Activated CD4-positive, alpha-beta memory T cell treated with anti-CD3 and anti-CD28 coated beads for 36 hours (primary cell): ENCODE measurements around the gene RAB31. TPM values are rescaled to one million over a fixed set of nuclear protein-coding genes. Genes with fewer than 3 reads are reported as not detected.
A peak's percentile ranks its signal among the peaks of the same experiment; 100 is the strongest.
"Not testable (repeated sequence)": the region's sequence is repeated elsewhere in the genome, so short reads cannot be mapped to it uniquely, and the experiment has no call there.

ENCODE experiments used
- CTCF ChIA-PET: fragments of 350-600 bp; sonication (Branson Sonifier 250); formaldehyde crosslinking; loops from one replicate; lab custom pipeline; 2021; ENCODE audit warnings: antibody characterized with exemption, inconsistent platforms; lab: Charles Lee
- POLR2A ChIA-PET: fragments of 350-600 bp; sonication (Branson Sonifier 250); formaldehyde crosslinking; loops from one replicate; lab custom pipeline; 2021; ENCODE audit warnings: antibody characterized with exemption; lab: Charles Lee
- DNase-seq: peaks from one replicate; pipeline ENCODE4 v3.0.0-alpha.2; 2020
- H3K27ac Mint-ChIP-seq: one replicate; pipeline ENCODE4 v1.8.0; 2021; ENCODE audit warnings: mixed read lengths
- H3K27me3 Mint-ChIP-seq: one replicate; pipeline ENCODE4 v1.8.0; 2021; ENCODE audit warnings: mixed read lengths
- H3K36me3 Mint-ChIP-seq: one replicate; pipeline ENCODE4 v1.8.0; 2021; ENCODE audit warnings: mixed read lengths
- H3K4me1 Mint-ChIP-seq: one replicate; pipeline ENCODE4 v1.8.0; 2021; ENCODE audit warnings: low read depth, mixed read lengths
- H3K4me3 Mint-ChIP-seq: one replicate; pipeline ENCODE4 v1.8.0; 2021; ENCODE audit warnings: mild to moderate bottlenecking, mixed read lengths
- H3K9me3 Mint-ChIP-seq: one replicate; pipeline ENCODE4 v1.8.0; 2021; ENCODE audit warnings: mixed read lengths
- intact Hi-C: fragments of 100-400 bp; cut with micrococcal nuclease; formaldehyde crosslinking; loops from one replicate; pipeline ENCODE4 v1.15.1; 2023
- total RNA-seq, 2 experiments: library from RNA; stranded (reverse); gene quantifications; one replicate each; pipeline ENCODE4 v1.2.3, GENCODE V29; 2021

The RAB31 gene
- total RNA-seq, 2 experiments from 2014 or later, result 0.58 to 0.71 TPM

- no peaks in the 10 kb centered on the region for H3K36me3 Mint-ChIP-seq
- ChIA-PET POLR2A (no interaction called here), CTCF (no interaction called here)
- H3K27ac Mint-ChIP-seq, result no peak overlapping the region
- peaks cover 19% of the 10 kb centered on the region for H3K27me3 Mint-ChIP-seq
- no peaks in the 10 kb centered on the region for H3K9me3 Mint-ChIP-seq
- DNase-seq, result no peak
- intact Hi-C loops, result no loop called here
- no peak overlapping the region for H3K4me3 Mint-ChIP-seq
- H3K4me1 Mint-ChIP-seq, result no peaks in the 10 kb centered on the region
These were observed 49.9 kb downstream of the RAB31 start for GRCh38 chr18:9757827-9758621.

DNA sequence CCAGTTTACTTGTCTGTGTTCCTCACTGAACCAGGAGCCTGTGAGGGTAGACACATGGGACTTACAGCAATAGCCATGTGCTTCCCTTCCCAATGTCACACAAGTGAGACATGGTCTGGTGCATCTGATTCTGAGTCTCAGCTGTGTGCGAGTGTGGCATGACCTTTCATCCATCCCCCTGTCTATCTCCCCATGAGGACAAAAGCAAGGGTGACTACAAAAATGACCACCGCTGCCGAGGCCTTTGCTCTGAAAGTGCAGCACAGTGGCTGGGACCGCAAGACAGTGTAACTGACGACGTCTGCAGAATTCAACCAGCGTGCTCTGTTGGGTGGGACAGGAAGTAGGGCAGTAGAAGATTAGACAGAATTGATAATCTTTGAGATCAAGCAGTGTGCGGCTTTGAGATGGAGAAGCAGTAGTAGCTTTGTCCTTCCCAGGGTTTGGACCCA is 50.5 kb downstream of the RAB31 start:
- no peaks in the 10 kb centered on the region for H3K36me3 Mint-ChIP-seq
- CTCF ChIA-PET, result no interaction called here
- H3K9me3 Mint-ChIP-seq, result no peaks in the 10 kb centered on the region
- H3K27ac Mint-ChIP-seq, result no peak overlapping the region
- intact Hi-C loops, result no loop called here
- peaks cover 20% of the 10 kb centered on the region for H3K27me3 Mint-ChIP-seq
- no peak overlapping the region for H3K4me3 Mint-ChIP-seq
- no peak for DNase-seq
- POLR2A ChIA-PET, result no interaction called here
- H3K4me1 Mint-ChIP-seq, result no peaks in the 10 kb centered on the region

GRCh38 chr18:9760641-9761040 is 52.5 kb downstream of the RAB31 start:
- no peaks in the 10 kb centered on the region for H3K36me3 Mint-ChIP-seq
- no peak for DNase-seq
- no peaks in the 10 kb centered on the region for H3K4me1 Mint-ChIP-seq
- no peaks in the 10 kb centered on the region for H3K9me3 Mint-ChIP-seq
- ChIA-PET CTCF (interaction anchor here (0.6 kb wide), 1 partner anchor 38 kb away, joined by 3 read pairs; no protein-coding TSS in a partner anchor), POLR2A (no interaction called here)
- H3K27me3 Mint-ChIP-seq, result peaks cover 20% of the 10 kb centered on the region
- intact Hi-C loops, result no loop called here
- no peak overlapping the region for H3K4me3 Mint-ChIP-seq
- H3K27ac Mint-ChIP-seq, result no peak overlapping the region

DNA sequence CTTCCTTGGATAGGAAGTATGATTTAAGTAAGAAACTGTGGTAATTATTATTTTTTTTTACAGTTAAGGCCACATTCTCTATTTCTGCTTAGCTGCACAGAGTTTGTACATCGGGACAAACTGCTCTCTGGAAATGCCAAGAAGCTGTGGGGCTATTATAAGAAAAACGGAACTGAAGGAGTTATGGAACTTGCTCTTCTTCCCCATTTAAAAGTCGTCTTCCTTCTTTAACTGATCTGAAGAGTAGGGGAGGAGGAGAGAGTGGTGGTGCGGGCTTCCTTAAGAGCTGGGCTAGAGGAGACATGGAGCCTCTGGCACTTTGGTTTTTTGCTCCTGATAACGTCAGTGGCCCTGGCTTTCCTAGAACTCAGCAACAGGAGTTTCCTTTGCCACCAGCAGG is 54.4 kb downstream of the RAB31 start:
- Mint-ChIP-seq H3K4me1 (no peaks in the 10 kb centered on the region), H3K36me3 (no peaks in the 10 kb centered on the region), H3K27ac (no peak overlapping the region), H3K4me3 (no peak overlapping the region), H3K9me3 (no peaks in the 10 kb centered on the region), H3K27me3 (peaks cover 20% of the 10 kb centered on the region)
- intact Hi-C loops, result no loop called here
- POLR2A ChIA-PET, result no interaction called here
- no peak for DNase-seq
- CTCF ChIA-PET, result interaction anchor here (0.8 kb wide), 1 partner anchor 8 kb away, joined by 4 read pairs; no protein-coding TSS in a partner anchor

- ChIA-PET CTCF (no interaction called here), POLR2A (no interaction called here)
- Mint-ChIP-seq H3K9me3 (no peaks in the 10 kb centered on the region), H3K4me1 (no peaks in the 10 kb centered on the region), H3K4me3 (no peak overlapping the region), H3K27ac (no peak overlapping the region), H3K27me3 (peaks cover 16% of the 10 kb centered on the region), H3K36me3 (no peaks in the 10 kb centered on the region)
- intact Hi-C loops, result no loop called here
- DNase-seq, result no peak
These were observed 55.1 kb downstream of the RAB31 start for GRCh38 chr18:9763157-9763556.

- no peak overlapping the region for H3K4me3 Mint-ChIP-seq
- CTCF ChIA-PET, result no interaction called here
- DNase-seq, result no peak
- intact Hi-C loops, result no loop called here
- no peaks in the 10 kb centered on the region for H3K4me1 Mint-ChIP-seq
- POLR2A ChIA-PET, result no interaction called here
- no peaks in the 10 kb centered on the region for H3K36me3 Mint-ChIP-seq
- peaks cover 9% of the 10 kb centered on the region for H3K27me3 Mint-ChIP-seq
- H3K9me3 Mint-ChIP-seq, result no peaks in the 10 kb centered on the region
- H3K27ac Mint-ChIP-seq, result no peak overlapping the region
These were observed 55.9 kb downstream of the RAB31 start for GRCh38 chr18:9764011-9764481.

- peaks cover 3% of the 10 kb centered on the region for H3K27me3 Mint-ChIP-seq
- H3K27ac Mint-ChIP-seq, result no peak overlapping the region
- H3K9me3 Mint-ChIP-seq, result no peaks in the 10 kb centered on the region
- no peak overlapping the region for H3K4me3 Mint-ChIP-seq
- CTCF ChIA-PET, result no interaction called here
- no peaks in the 10 kb centered on the region for H3K4me1 Mint-ChIP-seq
- intact Hi-C loops, result no loop called here
- H3K36me3 Mint-ChIP-seq, result no peaks in the 10 kb centered on the region
- no peak for DNase-seq
- POLR2A ChIA-PET, result no interaction called here
These were observed 57.4 kb downstream of the RAB31 start for GRCh38 chr18:9765501-9765900.

DNA sequence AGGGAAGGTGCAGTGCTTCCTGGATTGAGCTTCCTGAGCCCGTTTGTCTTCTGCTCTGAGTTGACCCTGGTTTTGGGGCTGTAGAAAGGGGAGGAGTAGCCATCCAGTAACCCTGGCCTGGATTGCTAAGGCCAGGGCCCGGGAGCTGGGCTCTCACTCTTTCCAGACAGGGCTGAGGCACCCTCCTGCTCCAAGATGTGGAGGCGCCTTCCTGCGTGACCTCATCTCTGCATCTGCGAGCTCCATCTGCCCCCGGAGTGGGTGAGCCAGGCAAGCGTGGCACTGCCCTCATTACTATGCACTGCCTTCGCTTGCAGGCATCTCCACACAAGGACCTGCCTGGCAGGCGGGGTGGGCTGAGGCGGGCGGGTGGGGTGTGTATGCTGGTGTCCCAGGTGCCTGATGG is 58.0 kb downstream of the RAB31 start:
- Mint-ChIP-seq H3K4me3 (no peak overlapping the region), H3K36me3 (no peaks in the 10 kb centered on the region), H3K27ac (no peak overlapping the region), H3K4me1 (no peaks in the 10 kb centered on the region), H3K9me3 (no peaks in the 10 kb centered on the region), H3K27me3 (peaks cover 1% of the 10 kb centered on the region)
- ChIA-PET POLR2A (no interaction called here), CTCF (no interaction called here)
- no peak for DNase-seq
- intact Hi-C loops, result no loop called here

- no peaks in the 10 kb centered on the region for H3K4me1 Mint-ChIP-seq
- intact Hi-C loops, result no loop called here
- CTCF ChIA-PET, result no interaction called here
- H3K27ac Mint-ChIP-seq, result no peak overlapping the region
- no peaks in the 10 kb centered on the region for H3K9me3 Mint-ChIP-seq
- no peak for DNase-seq
- POLR2A ChIA-PET, result no interaction called here
- H3K4me3 Mint-ChIP-seq, result no peak overlapping the region
- no peaks in the 10 kb centered on the region for H3K36me3 Mint-ChIP-seq
- peaks cover 6% of the 10 kb centered on the region for H3K27me3 Mint-ChIP-seq
These were observed 58.6 kb downstream of the RAB31 start for GRCh38 chr18:9766740-9767139.

- POLR2A ChIA-PET, H3K27ac Mint-ChIP-seq, CTCF ChIA-PET, H3K9me3 Mint-ChIP-seq, H3K4me1 Mint-ChIP-seq, DNase-seq, H3K36me3 Mint-ChIP-seq, H3K4me3 Mint-ChIP-seq, intact Hi-C loops: not testable (repeated sequence)
- H3K27me3 Mint-ChIP-seq, result peaks cover 17% of the 10 kb centered on the region
These were observed 60.1 kb downstream of the RAB31 start for GRCh38 chr18:9768071-9768691.

- POLR2A ChIA-PET, result not testable (repeated sequence)
These were observed 62.0 kb downstream of the RAB31 start for GRCh38 chr18:9770111-9770510.

GRCh38 chr18:9771261-9771976 is 63.3 kb downstream of the RAB31 start:
- peak; percentile 72 for DNase-seq
- Mint-ChIP-seq H3K27ac (no peak overlapping the region), H3K4me3 (no peak overlapping the region), H3K9me3 (no peaks in the 10 kb centered on the region), H3K4me1 (no peaks in the 10 kb centered on the region), H3K27me3 (peaks cover 26% of the 10 kb centered on the region), H3K36me3 (no peaks in the 10 kb centered on the region)
- ChIA-PET POLR2A (interaction anchor here (0.7 kb wide), 1 partner anchor 1927 kb away, joined by 3 read pairs; no protein-coding TSS in a partner anchor), CTCF (interaction anchor here (1.0 to 1.8 kb wide), 6 partner anchors 9 to 156 kb away, joined by 3 to 4 read pairs (median 4); partner anchors contain the start of gene VAPA)
- intact Hi-C loops, result no loop called here

More at GRCh38 chr18:9770111-9770510, 62.0 kb downstream of the RAB31 start:
- H3K4me1 Mint-ChIP-seq, intact Hi-C loops, H3K27ac Mint-ChIP-seq, DNase-seq, H3K9me3 Mint-ChIP-seq, H3K4me3 Mint-ChIP-seq, H3K36me3 Mint-ChIP-seq: not testable (repeated sequence)
- H3K27me3 Mint-ChIP-seq, result peaks cover 21% of the 10 kb centered on the region
- CTCF ChIA-PET, result interaction anchor here (1.0 to 1.8 kb wide), 4 partner anchors 8 to 157 kb away, joined by 3 to 4 read pairs (median 4); partner anchors contain the start of gene VAPA
